H9 (cell line): ENCODE measurements around the gene NHSL2. TPM values are rescaled to one million over a fixed set of nuclear protein-coding genes. Genes with fewer than 3 reads are reported as not detected.
A peak's percentile ranks its signal among the peaks of the same experiment; 100 is the strongest.

Source experiments
- DNase-seq: peaks from one replicate; pipeline ENCODE4 v3.0.0-alpha.2; 2017
- H2AFZ ChIP-seq: one replicate; pipeline ENCODE4 v1.6.1; 2013; ENCODE audit warnings: mild to moderate bottlenecking, low read length, control low read depth, moderate library complexity
- H2AK5ac ChIP-seq: 2 replicates; pipeline ENCODE4 v1.6.1; 2013; ENCODE audit warnings: low read length, control low read depth, mixed read lengths; ENCODE audit not compliant: insufficient read length
- H2BK120ac ChIP-seq: one replicate; pipeline ENCODE4 v1.6.1; 2013; ENCODE audit warnings: low read depth, mild to moderate bottlenecking, low read length, control low read depth, inconsistent platforms; ENCODE audit not compliant: poor library complexity, severe bottlenecking
- H2BK12ac ChIP-seq: 2 replicates; pipeline ENCODE4 v1.6.1; 2013; ENCODE audit warnings: low read length, control low read depth, mixed read lengths, low read depth; ENCODE audit not compliant: insufficient read length
- H2BK15ac ChIP-seq: 2 replicates; pipeline ENCODE4 v1.6.1; 2013; ENCODE audit warnings: low read depth, low read length, control low read depth
- H2BK20ac ChIP-seq: one replicate; pipeline ENCODE4 v1.6.1; 2013; ENCODE audit warnings: low read depth, mild to moderate bottlenecking, low read length, control low read depth, inconsistent platforms; ENCODE audit not compliant: poor library complexity, severe bottlenecking
- H2BK5ac ChIP-seq: 2 replicates; pipeline ENCODE4 v1.6.1; 2013; ENCODE audit warnings: low read length, control low read depth, mixed read lengths; ENCODE audit not compliant: insufficient read length
- H3K14ac ChIP-seq: 2 replicates; pipeline ENCODE4 v1.6.1; 2013; ENCODE audit warnings: low read length, control low read depth; ENCODE audit not compliant: insufficient read depth
- H3K18ac ChIP-seq: 2 replicates; pipeline ENCODE4 v1.6.1; 2013; ENCODE audit warnings: low read depth, mild to moderate bottlenecking, mixed read lengths, low read length, control low read depth; ENCODE audit not compliant: insufficient read length
- H3K23ac ChIP-seq: 2 replicates; pipeline ENCODE4 v1.6.1; 2013; ENCODE audit warnings: low read length, control low read depth, mixed read lengths, low read depth; ENCODE audit not compliant: insufficient read length
- H3K23me2 ChIP-seq: 2 replicates; pipeline ENCODE4 v1.6.1; 2013; ENCODE audit warnings: low read depth, mild to moderate bottlenecking, mixed read lengths, low read length, control low read depth; ENCODE audit not compliant: insufficient read length, poor library complexity, severe bottlenecking
- H3K27ac ChIP-seq: 2 replicates; pipeline ENCODE4 v1.5.1; 2013; ENCODE audit warnings: low read length, control low read depth, mixed read lengths, low read depth; ENCODE audit not compliant: insufficient read length
- H3K27me3 ChIP-seq: 2 replicates; pipeline ENCODE4 v1.6.1; 2013; ENCODE audit warnings: low read length, control low read depth, inconsistent platforms; ENCODE audit not compliant: insufficient read depth
- H3K4ac ChIP-seq: 2 replicates; pipeline ENCODE4 v1.6.1; 2013; ENCODE audit warnings: low read depth, mild to moderate bottlenecking, control low read depth, inconsistent platforms, low read length, moderate library complexity
- H3K4me1 ChIP-seq: 2 replicates; pipeline ENCODE4 v1.6.1; 2013; ENCODE audit warnings: low read length, control low read depth, inconsistent platforms; ENCODE audit not compliant: insufficient read depth
- H3K4me2 ChIP-seq: 2 replicates; pipeline ENCODE4 v1.6.1; 2013; ENCODE audit warnings: low read length, control low read depth, mixed read lengths; ENCODE audit not compliant: insufficient read length, insufficient read depth
- H3K56ac ChIP-seq: 2 replicates; pipeline ENCODE4 v1.6.1; 2013; ENCODE audit warnings: low read depth, mild to moderate bottlenecking, mixed read lengths, low read length, control low read depth; ENCODE audit not compliant: insufficient read length
- H3K79me1 ChIP-seq: 2 replicates; pipeline ENCODE4 v1.6.1; 2013; ENCODE audit warnings: low read depth, mild to moderate bottlenecking, moderate library complexity, low read length, control low read depth, inconsistent platforms; ENCODE audit not compliant: insufficient read depth, poor library complexity, severe bottlenecking
- H3K79me2 ChIP-seq: 2 replicates; pipeline ENCODE4 v1.6.1; 2013; ENCODE audit warnings: low read length, control low read depth, inconsistent platforms; ENCODE audit not compliant: insufficient read depth
- H3K9ac ChIP-seq: 2 replicates; pipeline ENCODE4 v1.6.1; 2013; ENCODE audit warnings: low read length, control low read depth, mixed read lengths; ENCODE audit not compliant: insufficient read length; ENCODE audit errors: extremely low read depth
- H3K9me3 ChIP-seq: one replicate; pipeline ENCODE4 v1.6.1; 2013; ENCODE audit warnings: low read depth, low read length, inconsistent platforms; ENCODE audit not compliant: control insufficient read depth
- H3T11ph ChIP-seq: one replicate; pipeline ENCODE4 v1.6.1; 2013; ENCODE audit warnings: mild to moderate bottlenecking, low read length, control low read depth, inconsistent platforms
- H4K20me1 ChIP-seq: one replicate; pipeline ENCODE4 v1.6.1; 2013; ENCODE audit not compliant: control insufficient read depth, insufficient read length, insufficient read depth
- H4K5ac ChIP-seq: 2 replicates; pipeline ENCODE4 v1.6.1; 2013; ENCODE audit warnings: low read depth, mild to moderate bottlenecking, mixed read lengths, low read length, control low read depth; ENCODE audit not compliant: insufficient read length
- H4K8ac ChIP-seq: replicated peaks from 2 replicates; pipeline ENCODE4 v1.6.1; 2013; ENCODE audit warnings: low read length, control low read depth, mixed read lengths, low read depth; ENCODE audit not compliant: insufficient read length
- H4K91ac ChIP-seq: 2 replicates; pipeline ENCODE4 v1.6.1; 2013; ENCODE audit warnings: low read depth, mild to moderate bottlenecking, moderate library complexity, mixed read lengths, low read length, control low read depth; ENCODE audit not compliant: insufficient read length
- H3K27ac Mint-ChIP-seq, 3 experiments: 2 replicates in 2 of 3; 3 replicates in 1 of 3; pipeline ENCODE4 v1.8.0; 2020 to 2021; ENCODE audit warnings: mixed read lengths in 3 of 3, mild to moderate bottlenecking in 1 of 3, moderate library complexity in 1 of 3
- H3K27me3 Mint-ChIP-seq: 2 replicates; pipeline ENCODE4 v1.8.0; 2021; ENCODE audit warnings: low read depth, mild to moderate bottlenecking, moderate library complexity, mixed read lengths
- H3K36me3 Mint-ChIP-seq, 3 experiments: 2 replicates in 2 of 3; 3 replicates in 1 of 3; pipeline ENCODE4 v1.8.0; 2020 to 2021; ENCODE audit warnings: low read depth in 3 of 3, mixed read lengths in 3 of 3; ENCODE audit not compliant: insufficient read depth in 1 of 3
- H3K4me1 Mint-ChIP-seq, 2 experiments: 2 replicates each; pipeline ENCODE4 v1.8.0; 2020; ENCODE audit warnings: mixed read lengths in 2 of 2
- H3K4me3 Mint-ChIP-seq, 2 experiments: 2 replicates in 1 of 2; 3 replicates in 1 of 2; pipeline ENCODE4 v1.8.0; 2020 to 2021; ENCODE audit warnings: mild to moderate bottlenecking in 2 of 2, mixed read lengths in 2 of 2, moderate library complexity in 1 of 2
- H3K9me3 Mint-ChIP-seq, 2 experiments: 2 replicates in 1 of 2; 3 replicates in 1 of 2; pipeline ENCODE4 v1.8.0; 2020; ENCODE audit warnings: mild to moderate bottlenecking in 2 of 2, mixed read lengths in 2 of 2, moderate library complexity in 1 of 2
- WGBS: extraction: QIAGEN DNeasy Blood & Tissue Kit; methylation state at CpG from one replicate; pipeline ENCODE4 v1.1.7; 2013; ENCODE audit warnings: missing lambda C conversion rate, low lambda C conversion rate, mixed read lengths; ENCODE audit not compliant: insufficient read length; ENCODE audit errors: extremely low coverage; 5-methylcytosine and 5-hydroxymethylcytosine counted together
- total RNA-seq: library from RNA; stranded (reverse); gene quantifications from 2 replicates; pipeline ENCODE4 v1.2.1, GENCODE V29; 2021
- TF ChIP-seq, protein P1 (sequence below): fragments of 200-600 bp; sonication (generic); conservative IDR thresholded peaks from 3 replicates; pipeline ENCODE4 v1.8.0; 2021; ENCODE audit warnings: antibody characterized with exemption, mild to moderate bottlenecking

Gene NHSL2
- total RNA-seq, 1 experiment from 2014 or later, result 6.4 TPM

DNA sequence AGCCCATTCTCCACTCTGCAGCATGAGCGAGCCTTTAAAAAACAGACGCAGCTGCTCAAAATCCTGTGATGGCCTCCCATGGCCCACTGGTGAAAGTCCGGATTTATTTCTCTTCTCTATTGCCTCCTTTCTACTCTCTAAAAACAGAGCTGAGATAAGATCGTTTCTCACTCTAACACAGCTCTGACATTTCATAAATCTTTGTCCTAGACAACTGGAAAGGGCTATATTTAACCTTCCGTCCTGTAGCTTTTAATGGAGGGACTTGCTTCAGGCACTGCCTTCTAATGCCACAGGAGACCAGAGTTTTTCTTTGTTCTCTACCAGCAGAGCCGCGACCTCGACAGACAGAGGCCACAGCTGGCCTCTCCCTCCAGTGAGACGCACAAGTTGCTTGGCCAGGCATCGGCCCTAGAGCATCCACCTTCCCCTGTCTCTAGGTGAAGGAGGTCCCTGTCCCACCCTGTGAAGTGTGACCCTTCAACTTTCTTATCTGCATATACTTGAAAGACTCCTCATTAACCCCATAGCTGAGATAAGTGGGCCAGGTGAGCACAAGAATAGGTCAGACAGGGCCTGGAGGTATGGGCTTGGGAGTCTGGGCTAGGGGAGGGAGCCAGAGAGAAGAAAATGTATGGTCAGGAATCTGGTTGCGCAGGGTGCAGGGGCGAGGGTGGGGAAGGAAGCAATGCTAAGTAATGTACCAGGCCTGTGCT is 171.1 kb downstream of the NHSL2 start:
- no peak overlapping the region; a peak in 1 of 5 replicates for H3K4me3 Mint-ChIP-seq
- H2BK20ac ChIP-seq, result no peak overlapping the region

More for the DNA sequence above, 171.1 kb downstream of the NHSL2 start:
- Histone ChIP-seq H3K27me3 (no peaks in the 10 kb centered on the region), H4K8ac (no peak overlapping the region), H3K4me1 (no peaks in the 10 kb centered on the region), H4K20me1 (no peaks in the 10 kb centered on the region), H3T11ph (no peak overlapping the region), H3K14ac (no peak overlapping the region), H3K27ac (no peak overlapping the region), H2AFZ (no peak overlapping the region), H3K23ac (no peak overlapping the region), H2BK5ac (no peak overlapping the region), H4K91ac (no peak overlapping the region), H3K4ac (no peak overlapping the region), H3K18ac (no peak overlapping the region), H3K9ac (no peak overlapping the region), H2AK5ac (no peak overlapping the region), H3K9me3 (peaks cover 35% of the 10 kb centered on the region), H4K5ac (no peak overlapping the region), H2BK15ac (no peak overlapping the region), H2BK12ac (no peak overlapping the region), H3K4me2 (no peak overlapping the region), H3K23me2 (no peaks in the 10 kb centered on the region), H3K56ac (no peak overlapping the region), H3K79me2 (no peaks in the 10 kb centered on the region), H2BK120ac (no peak overlapping the region), H3K79me1 (no peaks in the 10 kb centered on the region)
- WGBS, result no CpG with 5 or more reads among the region's 12 CpGs
- peaks cover 15 to 39% of the 10 kb centered on the region in 2 experiments for H3K4me1 Mint-ChIP-seq
- peak overlapping the region in 1 of 3 experiments; percentile 88; a peak in 1 of 7 replicates for H3K27ac Mint-ChIP-seq
- H3K9me3 Mint-ChIP-seq, result peaks cover 85 to 88% of the 10 kb centered on the region in 2 experiments
- TF ChIP-seq, protein P1, sequence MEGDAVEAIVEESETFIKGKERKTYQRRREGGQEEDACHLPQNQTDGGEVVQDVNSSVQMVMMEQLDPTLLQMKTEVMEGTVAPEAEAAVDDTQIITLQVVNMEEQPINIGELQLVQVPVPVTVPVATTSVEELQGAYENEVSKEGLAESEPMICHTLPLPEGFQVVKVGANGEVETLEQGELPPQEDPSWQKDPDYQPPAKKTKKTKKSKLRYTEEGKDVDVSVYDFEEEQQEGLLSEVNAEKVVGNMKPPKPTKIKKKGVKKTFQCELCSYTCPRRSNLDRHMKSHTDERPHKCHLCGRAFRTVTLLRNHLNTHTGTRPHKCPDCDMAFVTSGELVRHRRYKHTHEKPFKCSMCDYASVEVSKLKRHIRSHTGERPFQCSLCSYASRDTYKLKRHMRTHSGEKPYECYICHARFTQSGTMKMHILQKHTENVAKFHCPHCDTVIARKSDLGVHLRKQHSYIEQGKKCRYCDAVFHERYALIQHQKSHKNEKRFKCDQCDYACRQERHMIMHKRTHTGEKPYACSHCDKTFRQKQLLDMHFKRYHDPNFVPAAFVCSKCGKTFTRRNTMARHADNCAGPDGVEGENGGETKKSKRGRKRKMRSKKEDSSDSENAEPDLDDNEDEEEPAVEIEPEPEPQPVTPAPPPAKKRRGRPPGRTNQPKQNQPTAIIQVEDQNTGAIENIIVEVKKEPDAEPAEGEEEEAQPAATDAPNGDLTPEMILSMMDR, result no peak
- no peaks in the 10 kb centered on the region; the same call in none of the 2 replicates for H3K27me3 Mint-ChIP-seq
- no peak for DNase-seq
- H3K36me3 Mint-ChIP-seq, result peaks cover under 1 to 10% (median 3%) of the 10 kb centered on the region in 3 experiments; a peak in 6 of 7 replicates
